Erythroblast (primary cell): ENCODE measurements around the gene PIGZ.
"Not testable (repeated sequence)": the region's sequence is repeated elsewhere in the genome, so short reads cannot be mapped to it uniquely, and the experiment has no call there.

ENCODE experiments used
- DNase-seq, 2 experiments: peaks; one replicate each; lab custom pipeline; 2025; lab: John Stamatoyannopoulos, UW
- GATA1 ChIP-seq: IDR thresholded peaks from 2 replicates; pipeline ENCODE4 v1.6.1; 2011; ENCODE audit warnings: low read depth, mild to moderate bottlenecking, control low read depth, low read length, moderate library complexity
- POLR2A ChIP-seq: IDR thresholded peaks from 2 replicates; pipeline ENCODE4 v1.6.1; 2011; ENCODE audit warnings: mild to moderate bottlenecking, low read length

PIGZ gene

DNA sequence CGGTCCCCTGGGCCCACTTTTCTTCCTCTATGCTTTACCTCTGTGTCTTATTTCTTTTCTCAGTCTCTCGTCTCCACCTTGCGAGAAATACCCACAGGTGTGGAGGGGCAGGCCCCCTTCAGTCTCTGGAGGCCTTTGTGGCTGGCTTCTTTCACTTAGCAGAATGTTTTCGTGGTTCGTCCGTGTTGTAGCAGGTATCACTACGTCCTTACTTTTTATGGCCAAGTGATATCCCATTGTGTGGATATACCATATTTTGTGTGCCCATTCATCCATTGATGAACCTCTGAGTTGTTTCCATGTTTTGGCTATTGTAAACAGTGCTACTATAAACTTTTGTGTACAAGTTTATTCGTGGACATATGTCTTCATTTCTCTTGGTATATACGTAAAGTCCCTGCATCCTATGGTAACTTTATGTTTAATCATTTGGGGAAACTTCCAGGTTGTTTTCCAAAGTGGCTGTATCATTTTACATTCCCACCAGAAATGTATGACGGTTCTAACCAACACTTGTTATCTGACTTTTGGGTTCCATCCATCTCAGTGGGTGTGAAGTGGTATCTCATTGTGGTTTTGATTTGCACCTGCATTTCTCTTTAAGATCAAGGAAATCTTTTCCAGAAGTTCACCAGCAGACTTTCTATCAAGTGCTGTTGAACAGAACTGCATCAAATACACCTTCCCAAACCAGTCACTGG lies 5.6 kb downstream of the PIGZ start:
- DNase-seq: no peak
- no peak for TF ChIP-seq POLR2A
- TF ChIP-seq GATA1: no peak

DNA sequence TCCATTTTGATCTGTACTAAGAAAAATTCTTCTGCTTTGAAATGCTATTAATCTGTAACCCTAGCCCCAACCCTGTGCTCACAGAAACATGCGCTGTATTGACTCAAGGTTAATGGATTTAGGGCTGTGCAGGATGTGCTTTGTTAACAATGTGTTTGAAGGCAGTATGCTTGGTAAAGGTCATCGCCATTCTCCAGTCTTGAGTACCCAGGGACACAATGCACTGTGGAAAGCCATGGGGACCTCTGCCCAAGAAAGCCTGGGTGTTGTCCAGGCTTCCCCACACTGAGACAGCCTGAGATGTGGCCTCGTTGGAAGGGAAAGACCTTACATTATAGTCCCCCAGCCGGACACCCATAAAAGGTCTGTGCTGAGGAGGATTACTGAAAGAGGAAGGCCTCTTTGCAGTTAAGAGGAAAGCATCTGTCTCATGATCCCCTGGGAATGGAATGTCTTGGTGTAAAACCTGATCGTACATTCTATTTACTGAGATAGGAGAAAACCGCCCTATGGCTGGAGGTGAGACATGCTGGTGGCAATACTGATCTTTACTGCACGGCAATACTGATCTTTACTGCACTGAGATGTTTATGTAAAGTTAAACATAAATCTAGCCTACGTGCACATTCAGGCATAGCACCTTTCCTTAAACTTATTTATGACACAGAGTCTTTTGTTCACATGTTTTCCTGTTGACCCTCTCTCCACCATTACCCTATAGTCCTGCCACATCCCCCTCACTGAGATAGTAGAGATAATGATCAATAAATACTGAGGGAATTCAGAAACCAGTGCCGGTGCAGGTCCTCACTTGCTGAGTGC lies 6.3 kb downstream of the PIGZ start:
- TF ChIP-seq POLR2A (no peak), GATA1 (no peak)
- no peak for DNase-seq

DNA sequence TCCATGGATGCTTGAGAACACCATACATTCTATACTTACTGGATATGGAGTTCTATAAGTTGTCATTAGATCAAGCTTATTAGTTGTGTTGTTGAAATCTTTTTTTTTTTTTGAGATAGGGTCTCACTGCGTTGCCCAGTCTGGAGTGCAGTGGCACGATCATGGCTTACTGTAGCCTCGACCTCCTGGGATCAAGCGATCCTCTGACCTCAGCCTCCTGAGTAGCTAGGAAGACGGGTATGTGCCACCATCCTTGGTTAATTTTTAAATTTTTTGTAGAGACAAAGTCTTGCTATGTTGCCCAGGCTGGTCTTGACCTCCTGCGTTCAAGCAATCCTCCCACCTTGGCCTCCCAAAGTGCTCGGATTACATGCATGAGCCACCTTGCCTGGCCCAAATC lies 13.8 kb downstream of the PIGZ start:
- TF ChIP-seq POLR2A (no peak), GATA1 (no peak)

DNA sequence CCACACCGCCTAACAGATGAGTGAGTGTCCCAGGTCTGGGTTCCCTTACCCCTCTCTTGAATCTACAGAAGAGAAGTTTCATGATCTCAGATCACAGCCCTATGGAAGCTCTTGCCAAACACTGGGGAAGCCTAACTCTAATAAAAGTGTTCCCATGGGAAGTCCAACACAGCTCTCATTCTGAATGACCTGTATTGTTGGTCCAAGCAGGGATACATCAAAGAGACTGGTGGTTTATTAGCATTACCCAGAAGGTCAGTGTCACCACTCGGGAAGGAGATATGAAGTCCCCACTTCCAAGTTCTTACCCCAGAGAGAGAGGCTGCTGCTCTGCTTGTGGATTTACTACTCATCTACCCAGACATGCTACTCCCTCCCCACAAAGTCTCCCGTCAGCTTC lies 17.3 kb downstream of the PIGZ start:
- DNase-seq: no peak
- no peak for TF ChIP-seq POLR2A
- TF ChIP-seq GATA1: no peak

More for the DNA sequence above, 13.8 kb downstream of the PIGZ start:
- no peak for DNase-seq

DNA sequence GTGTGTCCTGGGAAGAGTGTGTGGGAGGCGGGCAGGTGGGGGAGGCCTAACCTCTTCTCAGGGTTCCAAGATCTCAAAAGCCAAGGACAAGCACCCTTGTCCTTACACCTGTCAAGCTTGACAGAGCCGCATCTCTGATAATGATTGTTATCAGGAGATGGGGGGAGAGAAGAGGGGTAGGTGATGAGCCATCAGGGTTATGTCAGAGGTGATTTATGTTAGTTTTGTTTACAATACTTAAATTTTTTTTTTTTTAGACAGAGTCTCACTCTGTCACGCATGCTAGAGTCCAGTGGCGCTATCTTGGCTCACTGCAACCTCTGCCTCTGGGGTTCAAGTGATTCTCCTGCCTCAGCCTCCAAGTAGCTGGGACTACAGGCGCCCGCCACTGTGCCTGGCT lies 18.9 kb downstream of the PIGZ start:
- TF ChIP-seq GATA1 (no peak), POLR2A (no peak)
- DNase-seq: no peak

DNA sequence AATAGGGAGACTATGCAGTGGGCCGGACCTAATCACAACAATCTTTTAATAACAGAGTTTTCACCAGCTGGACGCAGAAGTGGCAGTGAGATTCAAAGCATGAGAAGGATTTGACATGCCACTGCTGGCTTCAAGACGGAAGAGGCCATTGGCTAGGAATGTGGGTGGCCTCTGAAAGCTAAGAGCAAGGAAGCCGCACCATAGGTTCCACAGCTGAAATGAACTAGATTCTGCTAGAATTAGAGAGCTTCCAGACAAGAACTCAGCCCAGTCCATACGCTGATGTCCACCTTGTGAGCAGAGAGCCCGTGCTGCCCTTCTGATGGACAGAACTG lies 19.4 kb downstream of the PIGZ start:
- TF ChIP-seq POLR2A (no peak), GATA1 (no peak)
- DNase-seq: no peak

DNA sequence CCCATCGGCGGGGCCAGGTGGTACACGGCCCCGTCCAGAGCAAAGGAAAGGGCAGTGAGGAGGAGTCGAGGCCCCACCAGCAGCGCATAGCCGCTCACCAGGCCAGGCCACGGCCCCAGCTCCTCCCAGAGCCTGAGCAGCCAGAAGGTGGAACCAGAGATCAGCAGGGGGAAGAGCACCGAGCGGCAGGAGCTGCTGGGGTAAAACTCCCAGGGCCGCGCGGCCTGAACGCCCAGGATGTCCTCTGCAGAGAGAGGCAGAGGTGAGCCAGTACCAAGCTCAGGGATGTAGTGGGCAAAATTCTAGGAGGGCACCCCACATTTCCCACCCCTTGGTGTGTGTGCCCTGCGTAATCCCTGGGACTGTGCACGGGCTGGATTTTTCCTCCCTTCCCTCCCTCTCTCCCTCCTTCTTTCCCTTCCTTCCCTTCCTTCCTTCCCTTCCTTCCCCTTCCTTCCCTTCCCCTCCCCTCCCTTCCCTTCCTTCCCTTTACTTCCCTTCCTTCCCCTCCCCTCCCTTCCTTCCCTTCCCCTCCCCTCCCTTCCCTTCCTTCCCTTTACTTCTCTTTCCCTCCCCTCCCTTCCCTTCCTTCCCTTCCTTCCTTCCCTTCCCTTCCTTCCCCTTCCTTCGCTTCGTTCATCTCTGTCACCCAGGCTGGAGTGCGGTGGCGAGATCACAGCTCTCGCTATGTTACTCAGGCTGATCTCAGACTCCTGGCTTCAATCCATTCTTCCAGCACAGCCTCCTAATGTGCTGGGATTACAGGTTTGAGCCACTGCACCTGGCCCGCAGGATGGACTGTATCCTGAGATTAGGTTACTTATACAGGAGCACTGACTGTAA lies 20.0 kb downstream of the PIGZ start:
- peak; percentile 15 to 25 for DNase-seq
- no peak for TF ChIP-seq POLR2A
- no peak for TF ChIP-seq GATA1

DNA sequence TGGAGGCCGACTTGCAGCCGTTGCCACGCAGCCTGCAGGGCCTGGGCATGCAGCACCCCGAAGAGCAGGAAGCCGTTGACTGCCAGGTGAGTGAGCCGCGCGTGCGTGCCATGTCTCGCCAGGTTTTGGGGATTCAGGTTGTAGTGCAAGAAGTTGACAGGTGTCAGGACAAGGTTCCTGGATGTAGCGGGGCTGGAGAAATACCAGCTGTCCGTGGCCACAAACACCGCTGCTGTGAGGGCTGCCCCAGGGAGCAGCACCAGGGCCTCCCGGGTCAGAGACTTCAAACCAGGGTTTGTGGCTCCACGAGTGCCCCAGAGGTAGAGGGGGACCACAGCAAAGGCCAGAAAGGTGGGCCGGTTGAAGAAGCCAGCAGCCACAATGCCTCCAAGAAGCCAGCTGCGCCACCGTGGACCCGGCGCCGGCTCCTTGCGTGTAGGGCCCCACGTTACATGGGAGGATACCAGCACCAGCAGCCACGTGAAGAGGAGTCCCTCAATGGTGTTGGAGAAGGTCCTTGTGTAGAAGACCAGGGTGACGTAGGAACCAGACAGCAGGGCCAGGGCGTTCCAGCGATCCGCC lies 20.7 kb downstream of the PIGZ start:
- DNase-seq: no peak
- TF ChIP-seq GATA1: no peak
- no peak for TF ChIP-seq POLR2A

DNA sequence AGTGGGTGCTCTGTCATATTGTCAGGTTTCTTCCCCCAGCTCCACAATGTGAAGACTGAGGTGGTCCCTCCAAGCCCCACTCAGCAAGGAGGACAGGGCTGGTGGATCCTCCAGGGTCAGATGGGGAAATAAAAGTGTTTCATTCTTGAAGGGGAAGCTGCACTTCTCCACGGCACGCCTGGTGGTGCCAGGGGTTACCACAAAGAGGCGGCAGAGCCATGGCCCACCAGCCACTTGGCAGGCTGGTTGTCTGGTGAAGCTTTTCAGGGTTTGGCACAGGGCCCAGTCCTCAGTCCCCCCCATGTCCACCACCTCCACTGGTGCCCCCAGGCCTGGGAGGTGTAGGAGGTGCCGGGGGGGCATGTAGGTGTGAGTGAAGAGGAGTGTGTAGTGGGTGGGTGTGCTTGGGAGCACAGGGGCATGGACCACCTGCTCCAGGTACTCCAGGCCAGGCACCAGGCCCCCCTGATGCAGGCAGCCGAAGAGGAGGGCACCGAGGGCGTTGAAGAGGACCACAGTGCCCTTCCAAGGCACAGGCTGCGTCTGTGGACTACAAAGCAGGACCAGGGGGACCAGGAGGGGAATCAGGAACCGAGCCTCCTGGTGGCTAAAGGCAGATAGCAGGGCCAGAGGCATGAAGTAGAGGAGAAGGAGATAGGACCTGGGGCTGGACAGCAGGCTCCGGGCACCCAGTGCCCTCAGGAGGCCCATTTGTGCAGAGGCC lies 21.3 kb downstream of the PIGZ start:
- peak in 1 of 2 experiments; percentile 9 for DNase-seq
- no peak for TF ChIP-seq GATA1
- no peak for TF ChIP-seq POLR2A

DNA sequence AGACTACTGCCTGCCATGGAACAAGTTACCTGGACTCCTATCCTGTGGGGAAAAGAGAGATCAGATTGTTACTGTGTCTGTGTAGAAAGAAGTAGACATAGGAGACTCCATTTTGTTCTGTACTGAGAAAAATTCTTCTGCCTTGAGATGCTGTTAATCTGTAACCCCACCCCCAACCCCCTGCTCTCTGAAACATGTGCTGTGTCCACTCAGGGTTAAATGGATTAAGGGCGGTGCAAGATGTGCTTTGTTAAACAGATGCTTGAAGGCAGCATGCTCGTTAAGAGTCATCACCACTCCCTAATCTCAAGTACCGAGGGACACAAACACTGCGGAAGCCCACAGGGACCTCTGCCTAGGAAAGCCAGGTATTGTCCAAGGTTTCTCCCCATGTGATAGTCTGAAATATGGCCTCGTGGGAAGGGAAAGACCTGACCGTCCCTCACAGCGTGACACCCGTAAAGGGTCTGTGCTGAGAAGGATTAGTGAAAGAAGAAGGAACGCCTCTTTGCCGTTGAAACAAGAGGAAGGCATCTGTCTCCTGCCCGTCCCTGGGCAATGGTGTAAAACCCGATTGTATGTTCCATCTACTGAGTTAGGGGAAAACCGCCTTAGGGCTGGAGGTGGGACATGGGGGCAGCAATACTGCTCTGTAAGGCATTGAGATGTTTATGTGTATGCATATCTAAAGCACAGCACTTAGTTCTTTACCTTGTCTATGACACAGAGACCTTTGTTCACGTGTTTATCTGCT lies 24.4 kb downstream of the PIGZ start:
- DNase-seq: not testable (repeated sequence)

DNA sequence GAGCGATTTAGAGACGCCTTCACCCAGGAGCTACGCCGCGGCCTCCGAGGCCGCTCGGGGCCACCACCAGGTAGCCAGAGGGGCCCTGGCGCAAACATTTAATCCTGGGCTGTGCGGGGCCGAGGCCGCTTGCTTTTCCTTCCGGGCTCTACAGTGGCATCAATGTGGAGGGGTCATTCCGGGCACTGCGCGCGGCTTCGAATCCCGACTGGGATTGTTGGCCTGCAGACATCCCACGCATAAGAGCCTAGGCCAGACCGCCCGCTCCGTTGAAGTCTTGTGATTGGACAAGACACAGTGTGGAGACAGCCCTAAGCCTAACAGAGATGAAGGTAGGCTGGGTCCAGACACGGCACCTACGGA lies 25.7 kb downstream of the PIGZ start:
- TF ChIP-seq GATA1 (no peak), POLR2A (no peak)

DNA sequence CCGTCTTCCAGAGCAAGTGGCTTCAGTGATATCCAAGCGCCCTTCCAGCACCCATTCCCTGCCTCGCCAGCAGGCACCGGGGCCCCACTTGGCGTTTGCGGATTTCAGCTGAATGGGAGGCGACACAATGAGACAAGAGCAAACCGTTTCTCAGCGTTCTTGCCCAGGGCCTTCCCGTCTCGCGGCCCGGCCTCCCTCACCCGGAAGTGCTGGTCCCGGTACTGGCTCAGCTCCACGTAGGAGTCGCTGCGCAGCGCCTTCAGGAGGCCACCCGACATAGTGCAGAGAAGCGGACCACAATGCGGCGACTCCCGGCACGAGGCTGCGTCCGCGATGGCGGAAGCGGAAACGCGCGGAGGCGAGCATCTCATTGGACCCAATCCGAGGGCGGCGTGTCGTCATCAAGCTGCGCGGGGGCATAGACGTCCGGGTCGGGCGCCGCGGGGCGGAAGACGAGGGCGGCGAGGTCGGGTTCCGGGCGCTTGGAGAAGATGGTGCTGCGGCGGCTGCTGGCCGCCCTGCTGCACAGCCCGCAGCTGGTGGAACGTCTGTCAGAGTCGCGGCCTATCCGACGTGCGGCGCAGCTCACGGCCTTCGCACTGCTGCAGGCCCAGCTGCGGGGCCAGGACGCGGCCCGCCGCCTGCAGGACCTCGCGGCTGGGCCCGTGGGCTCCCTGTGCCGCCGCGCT lies 26.3 kb downstream of the PIGZ start, which contains the start of gene NCBP2:
Gene NCBP2, minus strand, starts transcription at position 303 of the 689 bp plus-strand sequence. Its CDS starts 25 bp downstream, at position 278.
- DNase-seq: peak; percentile 99 to 100

More for the DNA sequence above, 25.7 kb downstream of the PIGZ start:
- peak in 1 of 2 experiments; percentile 61 for DNase-seq

More for the DNA sequence above, 26.3 kb downstream of the PIGZ start, which contains the start of gene NCBP2:
- TF ChIP-seq POLR2A: peak; percentile 93
- no peak for TF ChIP-seq GATA1
